Aorta (tissue), 5 donors: ENCODE measurements around the gene ADGRL3. TPM values are rescaled to one million over a fixed set of nuclear protein-coding genes. Genes with fewer than 3 reads are reported as not detected.

Source experiments
- ATAC-seq: fragments of 200-7000 bp; cut with Tn5 transposase; one replicate; pipeline ENCODE4 v1.9.1; 2022; ENCODE audit warnings: moderate library complexity; ENCODE audit not compliant: low FRiP score
- DNase-seq, 2 donors: peaks; one replicate each; pipeline ENCODE4 v3.0.0-alpha.2; 2020
- H3K27ac ChIP-seq, 2 donors: one replicate each; pipeline ENCODE4 v1.5.1; 2013; ENCODE audit warnings: low read length in 2 of 2, mild to moderate bottlenecking in 2 of 2, moderate library complexity in 2 of 2, control low read depth in 1 of 2, inconsistent platforms in 1 of 2, low read depth in 1 of 2
- H3K27me3 ChIP-seq, 2 donors: one replicate each; pipeline ENCODE4 v1.6.1; 2013; ENCODE audit warnings: control low read depth in 1 of 2, low read length in 1 of 2, mild to moderate bottlenecking in 1 of 2, moderate library complexity in 1 of 2; ENCODE audit not compliant: insufficient read depth in 2 of 2, control insufficient read depth in 1 of 2
- H3K36me3 ChIP-seq, 2 donors: one replicate each; pipeline ENCODE4 v1.6.1; 2013; ENCODE audit warnings: control low read depth in 1 of 2, low read length in 1 of 2, mild to moderate bottlenecking in 1 of 2; ENCODE audit not compliant: insufficient read depth in 2 of 2, control insufficient read depth in 1 of 2
- H3K4me1 ChIP-seq, 2 donors: one replicate each; pipeline ENCODE4 v1.6.1; 2013; ENCODE audit warnings: low read length in 2 of 2, control low read depth in 1 of 2, mild to moderate bottlenecking in 1 of 2, moderate library complexity in 1 of 2; ENCODE audit not compliant: insufficient read depth in 2 of 2, control insufficient read depth in 1 of 2
- H3K4me3 ChIP-seq, 2 donors: one replicate each; pipeline ENCODE4 v1.5.1; 2013; ENCODE audit warnings: low read length in 2 of 2, control low read depth in 1 of 2, mild to moderate bottlenecking in 1 of 2
- H3K9me3 ChIP-seq: one replicate; pipeline ENCODE4 v1.6.1; 2013; ENCODE audit warnings: mild to moderate bottlenecking, low read length; ENCODE audit not compliant: control insufficient read depth
- WGBS, 2 donors: extraction: QIAGEN DNeasy Blood & Tissue Kit; methylation state at CpG; one replicate each; pipeline ENCODE4 v1.1.7; 2013; 5-methylcytosine and 5-hydroxymethylcytosine counted together
- intact Hi-C, 2 donors: fragments of 100-400 bp; cut with DNase I; formaldehyde crosslinking; loops; one replicate each; pipeline versions ENCODE4 v1.14.2 to v1.15.0; 2022
- polyA plus RNA-seq, 2 donors: library from polyadenylated mRNA; stranded (reverse); fragments of 200-250 nt; gene quantifications; one replicate each; pipeline ENCODE4 v1.2.3, GENCODE V29; 2013
- total RNA-seq, 2 donors: library from RNA; stranded (reverse); fragmentation: NEBNext Ultra II Directional; extraction: Animal tissue kit (Norgen Biotek cat#: 25700); gene quantifications; one replicate each; pipeline ENCODE4 v1.2.1, GENCODE V29; 2021
- donor health status: healthy with polysubstance abuse.
- donor health status: Bipolar disorder and iron deficiency.
- donor health status: DM: no; HTN: no; CAD: no.
- donor health status: DM: no; HTN: no; CAD: no.
- donor health status: DM: yes; HTN: yes; CAD: no.

Gene ADGRL3
- total and polyA plus RNA-seq, 4 donors = 1.8 to 110 (median 20.7) TPM

DNA sequence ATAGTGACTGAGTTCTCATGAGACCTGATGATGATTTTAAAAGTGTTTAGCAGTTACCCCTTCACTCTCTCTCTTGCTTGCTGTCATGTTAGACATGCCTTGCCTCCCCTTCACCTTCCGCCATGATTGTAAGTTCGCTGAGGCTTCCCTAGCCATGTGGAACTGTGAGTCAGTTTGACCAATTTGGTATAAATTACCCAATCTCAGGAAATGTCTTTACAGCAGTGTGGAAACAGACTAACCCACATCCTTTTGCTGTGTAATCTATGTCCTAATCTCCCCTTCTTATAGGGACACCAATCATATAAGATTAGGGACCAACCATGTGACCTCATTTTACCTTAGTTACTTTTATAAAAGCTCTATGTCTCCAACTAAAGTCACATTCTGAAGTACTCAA lies 677.8 kb downstream of the ADGRL3 start:
- H3K36me3 ChIP-seq = no peaks in the 10 kb centered on the region
- no peaks in the 10 kb centered on the region for H3K4me1 ChIP-seq
- no peak overlapping the region for H3K27ac ChIP-seq
- H3K27me3 ChIP-seq = no peaks in the 10 kb centered on the region
- H3K9me3 ChIP-seq = no peaks in the 10 kb centered on the region
- 92 to 98% methylated on average over 2 of the region's 2 CpGs for WGBS, 2 donors
- DNase-seq = no peak
- no peak for ATAC-seq
- H3K4me3 ChIP-seq = no peak overlapping the region
- intact Hi-C loops = no loop called here

DNA sequence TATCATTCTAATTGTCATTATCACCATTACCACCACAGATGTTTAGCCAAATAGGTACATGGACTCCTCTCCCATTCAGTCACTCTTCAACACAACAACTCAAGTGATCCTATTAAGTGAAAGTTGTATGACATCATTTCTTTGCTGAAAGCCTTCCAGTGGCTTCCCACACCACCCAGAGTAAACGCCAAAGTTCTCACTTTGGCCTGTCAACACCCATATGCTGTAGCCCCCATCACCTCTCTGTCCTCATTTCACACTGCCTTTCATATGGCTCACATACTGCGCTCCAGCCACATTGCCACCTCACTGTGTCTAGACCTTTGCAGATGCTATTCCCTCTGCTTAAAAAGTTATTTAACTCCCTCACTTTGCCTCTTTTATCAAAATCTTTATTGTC lies 682.3 kb downstream of the ADGRL3 start:
- no peaks in the 10 kb centered on the region for H3K4me1 ChIP-seq
- intact Hi-C loops = no loop called here
- H3K9me3 ChIP-seq = no peaks in the 10 kb centered on the region
- H3K4me3 ChIP-seq = no peak overlapping the region
- whole genome bisulfite sequencing, 2 donors = 60 to 83% methylated on average over 2 of the region's 2 CpGs
- ATAC-seq (no peak), DNase-seq (no peak)
- H3K27ac ChIP-seq = no peak overlapping the region
- no peaks in the 10 kb centered on the region for H3K36me3 ChIP-seq
- H3K27me3 ChIP-seq = no peaks in the 10 kb centered on the region

DNA sequence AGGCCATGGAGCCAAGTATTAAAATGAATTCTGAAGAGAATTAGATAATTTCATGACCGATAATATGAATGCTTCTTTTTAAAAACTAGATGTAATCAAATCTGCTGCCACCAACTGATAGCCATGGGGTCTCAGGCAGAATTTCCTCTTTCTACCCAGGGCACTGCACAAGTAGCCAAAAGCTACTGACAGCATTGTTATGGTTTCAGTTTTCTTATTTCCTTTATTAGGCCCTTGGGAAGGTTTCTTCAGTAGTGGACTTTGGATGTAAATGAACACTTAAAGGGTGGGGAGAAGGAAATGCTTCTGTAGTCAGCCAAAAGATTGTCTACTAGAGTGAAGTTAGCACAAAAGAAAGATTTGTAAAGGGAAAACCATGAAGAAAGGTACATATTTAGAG lies 686.0 kb downstream of the ADGRL3 start:
- Histone ChIP-seq H3K27ac (no peak overlapping the region), H3K4me1 (no peaks in the 10 kb centered on the region), H3K4me3 (no peak overlapping the region), H3K9me3 (no peaks in the 10 kb centered on the region), H3K27me3 (no peaks in the 10 kb centered on the region), H3K36me3 (no peaks in the 10 kb centered on the region)
- intact Hi-C loops = no loop called here
- ATAC-seq (no peak), DNase-seq (no peak)
- 41 to 44% methylated on average over 1 of the region's 1 CpG for WGBS, 2 donors

DNA sequence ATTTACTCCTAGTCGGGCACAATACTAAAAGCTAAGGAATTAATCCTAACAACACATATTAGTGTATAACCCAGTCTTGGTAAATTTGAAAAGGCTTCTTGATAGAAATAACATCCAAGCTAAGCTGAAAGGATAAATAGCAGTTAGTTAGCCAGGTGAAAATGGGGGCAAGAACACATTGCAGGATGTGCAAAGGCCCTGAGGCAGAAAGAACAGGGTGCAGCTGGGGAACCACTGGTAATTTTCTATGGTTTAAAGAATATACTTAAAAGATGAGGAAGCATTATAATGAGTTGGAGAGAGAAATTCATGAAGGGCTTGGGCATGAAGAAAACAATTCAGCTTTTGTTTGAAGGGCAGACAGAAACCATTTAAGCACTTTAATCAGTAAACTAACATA lies 689.0 kb downstream of the ADGRL3 start:
- ATAC-seq (no peak), DNase-seq (no peak)
- Histone ChIP-seq H3K4me3 (no peak overlapping the region), H3K27me3 (no peaks in the 10 kb centered on the region), H3K27ac (no peak overlapping the region), H3K36me3 (no peaks in the 10 kb centered on the region), H3K9me3 (no peaks in the 10 kb centered on the region), H3K4me1 (no peaks in the 10 kb centered on the region)
- intact Hi-C loops = no loop called here
- 97 to 100% methylated on average over 1 of the region's 1 CpG for WGBS, 2 donors

DNA sequence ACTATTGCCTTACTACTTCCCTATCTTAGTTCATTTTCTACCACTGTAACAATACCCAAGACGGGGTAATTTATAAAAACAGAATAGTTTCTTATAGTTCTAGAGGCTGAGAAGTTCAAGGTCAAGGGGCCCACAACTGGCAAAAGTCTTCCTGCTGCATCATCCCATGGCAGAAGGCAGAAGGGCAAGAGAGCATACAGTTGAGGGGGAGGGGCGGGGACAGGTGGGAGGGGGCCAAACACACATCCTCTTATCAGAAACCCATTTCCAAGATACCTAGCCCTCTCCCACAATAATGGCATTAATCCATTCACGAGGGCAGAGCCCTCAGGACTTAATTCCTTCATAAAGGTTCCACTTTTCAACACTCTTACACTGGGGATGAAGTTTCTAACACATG lies 690.2 kb downstream of the ADGRL3 start:
- intact Hi-C loops = no loop called here
- no peaks in the 10 kb centered on the region for H3K36me3 ChIP-seq
- H3K4me1 ChIP-seq = no peaks in the 10 kb centered on the region
- no peak for ATAC-seq
- H3K4me3 ChIP-seq = no peak overlapping the region
- H3K9me3 ChIP-seq = no peaks in the 10 kb centered on the region
- 85 to 92% methylated on average over 3 of the region's 3 CpGs for WGBS, 2 donors
- no peak for DNase-seq
- H3K27ac ChIP-seq = no peak overlapping the region
- no peaks in the 10 kb centered on the region for H3K27me3 ChIP-seq

DNA sequence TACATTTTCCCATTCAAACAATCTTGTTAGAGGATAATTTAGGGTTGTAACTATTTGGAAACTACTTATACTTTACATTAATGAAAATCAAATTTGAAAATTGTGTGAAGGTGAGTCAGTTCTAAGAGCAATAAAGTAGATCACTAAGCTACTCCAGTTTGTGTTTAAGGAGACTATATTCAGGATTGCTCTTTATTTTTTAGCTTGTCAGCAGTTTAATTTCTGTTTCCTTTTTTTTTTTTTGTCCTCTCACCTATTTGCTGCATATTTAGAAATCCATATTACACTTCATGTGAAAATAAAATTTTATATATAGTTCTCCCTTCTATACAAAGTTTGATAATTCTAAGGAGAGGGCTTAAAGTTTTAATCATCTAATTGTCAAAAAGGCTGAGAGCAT lies 691.8 kb downstream of the ADGRL3 start:
- no peak overlapping the region for H3K4me3 ChIP-seq

DNA sequence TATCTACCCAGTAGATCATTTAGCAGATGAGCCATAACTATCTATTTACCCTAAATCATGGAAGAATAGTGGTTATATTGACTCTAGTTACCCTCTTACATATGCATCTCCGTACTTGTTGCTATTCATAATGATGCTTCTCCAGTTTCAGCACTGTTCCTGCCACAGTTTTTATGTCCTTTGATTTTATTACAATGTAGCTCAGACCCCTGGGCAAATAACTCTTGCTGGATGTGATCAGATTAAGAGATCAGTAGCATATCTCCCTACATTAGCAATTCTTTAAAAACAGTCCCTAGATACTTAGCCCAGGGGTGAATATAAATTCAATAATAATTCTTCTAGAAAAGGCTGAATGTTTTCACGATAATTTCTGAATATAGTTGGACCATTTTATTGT lies 696.5 kb downstream of the ADGRL3 start:
- ATAC-seq (no peak), DNase-seq (no peak)
- WGBS, 2 donors = 91% methylated on average over 2 of the region's 2 CpGs
- intact Hi-C loops = no loop called here
- Histone ChIP-seq H3K27ac (no peak overlapping the region), H3K4me1 (no peaks in the 10 kb centered on the region), H3K9me3 (no peaks in the 10 kb centered on the region), H3K36me3 (no peaks in the 10 kb centered on the region), H3K27me3 (no peaks in the 10 kb centered on the region), H3K4me3 (no peak overlapping the region)

More for the DNA sequence above, 691.8 kb downstream of the ADGRL3 start:
- no peaks in the 10 kb centered on the region for H3K4me1 ChIP-seq
- no peak for ATAC-seq
- DNase-seq = no peak
- H3K36me3 ChIP-seq = no peaks in the 10 kb centered on the region
- intact Hi-C loops = no loop called here
- no peak overlapping the region for H3K27ac ChIP-seq
- no peaks in the 10 kb centered on the region for H3K9me3 ChIP-seq
- H3K27me3 ChIP-seq = no peaks in the 10 kb centered on the region

DNA sequence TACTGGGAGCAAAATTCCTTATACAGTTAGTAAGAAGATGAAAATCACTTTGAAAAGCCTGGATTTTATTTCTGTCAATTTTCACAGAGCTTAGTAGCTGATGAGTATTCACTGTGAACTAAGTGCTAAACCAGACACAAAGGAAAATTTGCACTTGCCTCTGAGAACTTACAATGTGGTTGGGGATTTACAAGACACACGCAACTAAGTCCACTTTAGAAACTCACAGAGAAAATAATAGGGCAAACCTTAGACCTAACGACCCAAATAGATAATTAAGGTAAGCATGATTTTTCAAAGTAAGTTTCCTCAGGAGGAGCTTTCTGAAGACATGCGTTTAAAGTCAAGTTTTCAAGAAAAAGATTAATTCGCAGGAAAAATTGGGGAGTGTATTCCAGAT lies 708.9 kb downstream of the ADGRL3 start:
- Histone ChIP-seq H3K9me3 (no peaks in the 10 kb centered on the region), H3K4me1 (no peaks in the 10 kb centered on the region), H3K4me3 (no peak overlapping the region), H3K36me3 (no peaks in the 10 kb centered on the region), H3K27ac (no peak overlapping the region), H3K27me3 (no peaks in the 10 kb centered on the region)
- intact Hi-C loops = no loop called here
- no peak for DNase-seq
- no peak for ATAC-seq
- WGBS, 2 donors = 87 to 92% methylated on average over 4 of the region's 4 CpGs

DNA sequence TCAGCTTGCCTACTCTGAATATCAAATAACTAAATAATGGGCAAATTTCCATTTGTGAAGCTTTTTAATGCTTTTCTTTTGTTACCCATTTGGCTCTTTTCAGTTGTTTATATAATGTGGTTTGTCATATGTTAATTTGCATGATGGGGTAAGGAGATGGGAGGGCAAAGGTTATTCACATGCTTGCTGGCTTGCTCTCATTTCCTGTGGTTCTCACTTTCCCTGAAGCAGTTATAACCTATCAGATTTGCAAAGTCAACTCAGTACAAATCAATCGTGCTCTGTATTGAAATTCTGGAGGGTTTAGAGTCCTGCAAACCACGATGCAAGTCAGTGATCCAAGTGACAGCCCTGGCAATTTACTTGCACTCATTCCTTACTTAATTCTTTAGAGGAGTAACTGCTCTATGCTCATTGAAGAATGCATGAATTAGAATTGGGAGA lies 711.2 kb downstream of the ADGRL3 start:
- no peak for ATAC-seq
- intact Hi-C loops = no loop called here
- no peaks in the 10 kb centered on the region for H3K36me3 ChIP-seq
- no peak for DNase-seq
- H3K9me3 ChIP-seq = no peaks in the 10 kb centered on the region
- H3K4me3 ChIP-seq = no peak overlapping the region
- no peaks in the 10 kb centered on the region for H3K27me3 ChIP-seq
- H3K27ac ChIP-seq = no peak overlapping the region
- 59% methylated on average over 2 of the region's 2 CpGs for WGBS, 2 donors
- H3K4me1 ChIP-seq = no peaks in the 10 kb centered on the region
